Vagina (tissue), 2 donors: Measurements from ENCODE around the gene AKNAD1. TPM values are rescaled to one million over a fixed set of nuclear protein-coding genes. Genes with fewer than 3 reads are reported as not detected.

Experiments used
- DNase-seq, 2 donors: peaks; one replicate each; pipeline ENCODE4 v3.0.0-alpha.2; 2017; ENCODE audit errors: extremely low spot score in 2 of 2
- H3K27ac ChIP-seq: fragments of 200-600 bp; sonication (generic); one replicate; pipeline ENCODE4 v1.5.1; 2019
- H3K27me3 ChIP-seq: fragments of 200-600 bp; sonication (generic); one replicate; pipeline ENCODE4 v1.5.1; 2019
- H3K36me3 ChIP-seq, 2 donors: fragments of 200-600 bp; sonication (generic); one replicate each; pipeline ENCODE4 v1.5.1; 2017 to 2019
- H3K4me1 ChIP-seq: fragments of 200-600 bp; sonication (generic); one replicate; pipeline ENCODE4 v1.5.1; 2019
- H3K4me3 ChIP-seq, 2 donors: fragments of 200-600 bp; sonication (generic); 1 replicate in 1 of 2; 2 replicates in 1 of 2; pipeline ENCODE4 v1.5.1; 2016 to 2019
- H3K9me3 ChIP-seq: fragments of 200-600 bp; sonication (generic); one replicate; pipeline ENCODE4 v1.5.1; 2019
- CTCF ChIP-seq, 3 experiments: fragments of 450-650 bp in 2 of 3; fragments of 200-600 bp in 1 of 3; sonication (generic) in 1 of 3; IDR thresholded peaks; one replicate each; pipeline ENCODE4 v1.5.1; 2017 to 2019; ENCODE audit warnings: antibody characterized with exemption in 3 of 3, mild to moderate bottlenecking in 2 of 3, moderate library complexity in 2 of 3
- POLR2A ChIP-seq, 2 donors: fragments of 450-650 bp; IDR thresholded peaks; one replicate each; pipeline ENCODE4 v1.6.1; 2017; ENCODE audit warnings: antibody characterized with exemption in 2 of 2, mild to moderate bottlenecking in 2 of 2, moderate library complexity in 2 of 2
- POLR2AphosphoS5 ChIP-seq, 2 donors: sonication (generic); formaldehyde crosslinking; IDR thresholded peaks; one replicate each; pipeline ENCODE4 v1.9.0; 2017; ENCODE audit warnings: antibody characterized with exemption in 2 of 2, mild to moderate bottlenecking in 2 of 2, low read depth in 1 of 2; ENCODE audit not compliant: insufficient read depth in 1 of 2
- intact Hi-C: fragments of 100-400 bp; cut with DNase I; formaldehyde crosslinking; loops from one replicate; pipeline ENCODE4 v1.15.1; 2023
- total RNA-seq: library from RNA; depleted of rRNA; stranded (reverse); fragments of >200 nt; gene quantifications from one replicate; pipeline ENCODE4 v1.2.3, GENCODE V29; 2016

Gene AKNAD1
- total RNA-seq, 1 donor from 2014 or later: 3.9 TPM

GRCh38 chr1:108862698-108863477 lies 6.0 kb upstream of the AKNAD1 start:
- TF ChIP-seq POLR2AphosphoS5 (IDR thresholded peaks at IDR 0.05; ENCODE audit: insufficient read depth in 1 of 2, low read depth in 1 of 2): no peak
- TF ChIP-seq CTCF (IDR thresholded peaks at IDR 0.05): no peak
- no peak for TF ChIP-seq POLR2A (IDR thresholded peaks at IDR 0.05)

DNA sequence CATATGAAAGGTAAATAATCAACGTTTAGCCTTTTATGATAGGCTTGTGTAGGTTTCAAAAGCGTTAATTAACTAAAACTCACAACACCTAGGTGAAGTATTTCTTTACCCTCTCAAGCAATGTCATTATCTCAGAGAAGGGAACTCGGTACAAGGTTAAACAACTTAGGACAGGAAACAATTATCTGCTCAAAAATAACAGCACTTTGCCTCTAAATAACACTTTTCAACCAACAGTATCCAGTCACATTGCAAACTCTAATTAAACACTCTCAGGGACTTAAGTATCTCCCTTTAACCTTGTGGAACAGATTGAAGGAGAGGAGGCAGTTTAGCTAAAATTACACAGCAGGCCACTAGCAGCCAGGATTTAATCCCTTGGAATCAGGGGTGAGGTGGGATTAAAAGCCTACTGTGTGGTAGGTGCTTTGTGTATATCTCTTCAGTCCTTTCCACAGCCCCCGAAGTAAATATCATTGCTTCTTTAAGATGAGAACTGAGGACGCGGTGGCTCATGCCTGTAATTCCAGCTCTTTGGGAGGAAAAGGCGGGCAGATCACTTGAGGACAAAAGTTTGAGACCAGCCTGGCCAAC lies 5.2 kb upstream of the AKNAD1 start:
- no peaks in the 10 kb centered on the region for H3K27me3 ChIP-seq
- H3K4me3 ChIP-seq: no peak overlapping the region
- no peak for DNase-seq
- H3K36me3 ChIP-seq: no peaks in the 10 kb centered on the region
- TF ChIP-seq POLR2AphosphoS5 (IDR thresholded peaks at IDR 0.05; ENCODE audit: insufficient read depth in 1 of 2, low read depth in 1 of 2) (no peak), POLR2A (IDR thresholded peaks at IDR 0.05) (no peak), CTCF (IDR thresholded peaks at IDR 0.05) (no peak)
- H3K27ac ChIP-seq: no peak overlapping the region
- H3K9me3 ChIP-seq: no peaks in the 10 kb centered on the region
- intact Hi-C loops: no loop called here
- H3K4me1 ChIP-seq: no peaks in the 10 kb centered on the region

More at GRCh38 chr1:108862698-108863477, 6.0 kb upstream of the AKNAD1 start:
- Histone ChIP-seq H3K27ac (no peak overlapping the region), H3K27me3 (no peaks in the 10 kb centered on the region), H3K9me3 (no peaks in the 10 kb centered on the region), H3K4me1 (no peaks in the 10 kb centered on the region), H3K4me3 (no peak overlapping the region), H3K36me3 (no peaks in the 10 kb centered on the region)
- no peak for DNase-seq
- intact Hi-C loops: no loop called here

GRCh38 chr1:108861566-108861965 lies 4.7 kb upstream of the AKNAD1 start:
- intact Hi-C loops: no loop called here
- Histone ChIP-seq H3K4me3 (no peak overlapping the region), H3K9me3 (no peaks in the 10 kb centered on the region), H3K27ac (no peak overlapping the region), H3K27me3 (no peaks in the 10 kb centered on the region), H3K4me1 (no peaks in the 10 kb centered on the region), H3K36me3 (no peaks in the 10 kb centered on the region)
- DNase-seq: no peak
- TF ChIP-seq POLR2AphosphoS5 (IDR thresholded peaks at IDR 0.05; ENCODE audit: insufficient read depth in 1 of 2, low read depth in 1 of 2): no peak
- no peak for TF ChIP-seq POLR2A (IDR thresholded peaks at IDR 0.05)
- no peak for TF ChIP-seq CTCF (IDR thresholded peaks at IDR 0.05)

DNA sequence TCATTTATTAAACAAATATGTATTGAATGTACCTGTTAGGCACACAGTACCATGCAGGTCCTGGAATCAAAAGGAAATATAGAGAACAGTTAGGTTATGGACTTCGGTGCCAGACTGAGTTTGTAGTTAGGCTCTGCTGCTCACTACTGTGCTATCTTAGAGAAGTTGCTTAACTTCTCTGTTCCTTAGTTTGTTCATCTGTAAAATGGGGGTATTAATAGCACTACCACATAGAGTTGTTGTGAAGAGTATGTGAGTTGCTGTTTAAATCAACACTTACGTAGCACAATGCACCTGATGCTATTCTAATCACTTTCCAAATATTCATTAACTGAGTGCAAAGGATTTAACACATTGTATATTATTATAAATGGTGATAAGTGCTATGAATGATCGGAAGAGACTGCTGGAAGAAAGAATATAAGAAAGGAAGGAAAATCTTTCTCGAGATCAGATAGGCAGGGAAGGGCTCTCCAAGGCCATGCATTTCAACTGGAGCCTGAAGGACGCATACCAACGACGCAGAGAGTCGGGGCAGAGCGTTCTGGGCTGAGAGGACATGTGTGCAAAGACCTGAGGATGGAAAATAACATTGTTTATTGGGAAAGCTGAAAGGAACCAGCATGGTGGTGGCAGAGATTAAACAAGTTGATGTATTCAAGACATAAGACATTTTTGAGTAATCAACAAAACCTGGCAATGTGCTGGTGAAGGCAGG lies 3.5 kb upstream of the AKNAD1 start:
- intact Hi-C loops: no loop called here
- Histone ChIP-seq H3K36me3 (no peaks in the 10 kb centered on the region), H3K27ac (no peak overlapping the region), H3K9me3 (no peaks in the 10 kb centered on the region), H3K27me3 (no peaks in the 10 kb centered on the region), H3K4me1 (no peaks in the 10 kb centered on the region), H3K4me3 (no peak overlapping the region)
- DNase-seq: no peak
- no peak for TF ChIP-seq POLR2A (IDR thresholded peaks at IDR 0.05)
- no peak for TF ChIP-seq CTCF (IDR thresholded peaks at IDR 0.05)
- TF ChIP-seq POLR2AphosphoS5 (IDR thresholded peaks at IDR 0.05; ENCODE audit: insufficient read depth in 1 of 2, low read depth in 1 of 2): no peak
